Astrocyte of the cerebellum (primary cell): Measurements from ENCODE around the gene DEPDC5.

Source experiments
- DNase-seq: peaks from one replicate; pipeline ENCODE4 v3.0.0-alpha.2; 2011; ENCODE audit warnings: low read depth
- H3K4me3 ChIP-seq: 2 replicates; pipeline ENCODE4 v1.5.1; 2011; ENCODE audit warnings: mild to moderate bottlenecking, low read depth, low read length, moderate library complexity
- CTCF ChIP-seq: IDR thresholded peaks from 2 replicates; pipeline ENCODE4 v1.5.1; 2012; ENCODE audit warnings: low read length, low read depth, moderate library complexity, mild to moderate bottlenecking; ENCODE audit errors: missing control alignments
- in situ Hi-C: cut with HindIII; loops from 2 replicates; pipeline ENCODE4 v1.10.0; 2017; ENCODE audit warnings: low sequenced_read_pairs

Gene DEPDC5

GRCh38 chr22:31857247-31857646, 103.4 kb downstream of the DEPDC5 start:
- no peak overlapping the region for H3K4me3 ChIP-seq
- in situ Hi-C loops, result no loop called here
- TF ChIP-seq CTCF, result no peak
- no peak for DNase-seq

- no peak for TF ChIP-seq CTCF
- no peak overlapping the region for H3K4me3 ChIP-seq
- in situ Hi-C loops, result no loop called here
- no peak for DNase-seq
These were observed 107.5 kb downstream of the DEPDC5 start for GRCh38 chr22:31861226-31861840.

- no peak for TF ChIP-seq CTCF
- DNase-seq, result no peak
- in situ Hi-C loops, result no loop called here
- H3K4me3 ChIP-seq, result no peak overlapping the region
These were observed 113.1 kb downstream of the DEPDC5 start for GRCh38 chr22:31866918-31867317.

- no peak for TF ChIP-seq CTCF
- DNase-seq, result no peak
- H3K4me3 ChIP-seq, result no peak overlapping the region
- in situ Hi-C loops, result no loop called here
These were observed 113.8 kb downstream of the DEPDC5 start for GRCh38 chr22:31867386-31868153.

- DNase-seq, result no peak
- in situ Hi-C loops, result no loop called here
- no peak for TF ChIP-seq CTCF
- no peak overlapping the region for H3K4me3 ChIP-seq
These were observed 115.9 kb downstream of the DEPDC5 start for GRCh38 chr22:31869739-31870138.

GRCh38 chr22:31870890-31871289, 117.1 kb downstream of the DEPDC5 start:
- DNase-seq, result no peak
- H3K4me3 ChIP-seq, result no peak overlapping the region
- no peak for TF ChIP-seq CTCF
- in situ Hi-C loops, result no loop called here
